CMK (cell line): ENCODE data around the gene JADE3.

Experiments
- DNase-seq: peaks from one replicate; pipeline ENCODE4 v3.0.0-alpha.2; 2010; ENCODE audit warnings: low read depth

Gene JADE3

DNA sequence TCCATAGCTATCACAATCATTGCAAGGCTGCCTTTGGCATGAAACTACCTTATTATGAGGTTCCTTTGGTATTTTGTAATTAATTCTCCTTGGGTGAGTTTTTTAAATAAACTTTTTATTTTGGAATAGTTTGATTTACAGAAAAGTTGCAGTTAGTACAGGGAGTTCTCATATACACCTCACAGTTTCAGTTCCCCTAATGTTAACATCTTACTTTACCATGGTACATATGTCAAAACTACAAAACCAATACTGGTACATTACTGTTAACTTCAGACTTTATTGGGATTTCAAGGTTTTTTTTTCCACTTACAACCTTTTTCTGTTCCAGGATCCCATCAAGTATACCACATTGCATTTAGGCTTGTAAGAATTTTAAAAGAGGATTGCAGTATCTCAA is 114.0 kb downstream of the JADE3 start:
- DNase-seq = no peak

GRCh38 chrX:47030339-47030738 is 118.1 kb downstream of the JADE3 start:
- DNase-seq = peak; percentile 18

DNA sequence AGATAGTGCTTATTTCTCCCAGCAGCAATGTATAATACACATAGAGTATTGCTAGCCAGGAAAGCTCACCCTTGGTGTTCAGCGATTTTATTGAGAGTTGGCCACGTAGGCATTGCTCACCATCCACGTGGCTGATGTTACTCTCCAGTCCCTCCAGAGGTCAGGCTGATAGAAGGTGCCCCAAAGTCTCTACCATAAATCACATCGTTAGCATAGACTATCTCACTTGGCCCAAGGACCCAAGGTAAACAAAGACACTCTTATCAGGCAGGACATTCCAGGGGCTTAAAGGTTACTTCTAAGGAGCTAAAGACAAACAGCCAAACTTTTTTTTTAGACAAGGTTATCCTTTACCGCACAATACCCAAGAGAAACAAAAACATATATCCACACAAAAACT is 135.8 kb downstream of the JADE3 start:
- no peak for DNase-seq

DNA sequence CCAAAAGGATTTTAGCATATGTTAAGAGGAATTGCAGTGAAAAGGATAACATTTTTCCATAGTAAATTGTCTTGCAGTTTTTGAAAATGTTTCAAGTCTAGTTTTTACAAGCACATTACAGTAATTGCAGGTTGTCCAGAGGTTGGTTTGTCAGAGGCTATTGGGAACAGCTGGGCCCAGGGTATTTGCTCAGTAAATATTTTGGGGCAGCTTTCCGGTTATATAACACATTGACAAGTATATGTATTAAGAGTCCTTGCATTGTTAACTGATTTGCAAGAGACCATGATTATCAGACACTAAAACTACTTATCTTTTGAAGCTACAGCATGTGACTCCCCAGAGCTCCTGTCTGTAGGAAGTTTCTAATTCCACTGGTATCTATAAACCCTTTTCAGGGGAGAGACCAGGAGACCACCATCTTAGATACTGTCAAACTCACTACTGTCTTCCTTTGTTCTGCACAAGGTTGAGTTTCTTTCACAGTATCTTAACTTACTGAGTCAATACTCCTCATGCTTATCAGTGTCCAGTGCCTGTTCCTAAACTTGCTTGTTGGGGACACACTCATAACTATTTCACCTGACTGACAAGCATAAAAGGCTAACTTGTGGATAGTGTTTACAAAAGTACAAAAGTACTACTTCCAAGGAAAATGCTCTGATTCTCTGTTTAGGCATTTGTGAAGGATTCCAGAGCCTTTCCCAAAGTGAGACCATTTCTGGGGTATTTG is 147.1 kb downstream of the JADE3 start:
- no peak for DNase-seq

DNA sequence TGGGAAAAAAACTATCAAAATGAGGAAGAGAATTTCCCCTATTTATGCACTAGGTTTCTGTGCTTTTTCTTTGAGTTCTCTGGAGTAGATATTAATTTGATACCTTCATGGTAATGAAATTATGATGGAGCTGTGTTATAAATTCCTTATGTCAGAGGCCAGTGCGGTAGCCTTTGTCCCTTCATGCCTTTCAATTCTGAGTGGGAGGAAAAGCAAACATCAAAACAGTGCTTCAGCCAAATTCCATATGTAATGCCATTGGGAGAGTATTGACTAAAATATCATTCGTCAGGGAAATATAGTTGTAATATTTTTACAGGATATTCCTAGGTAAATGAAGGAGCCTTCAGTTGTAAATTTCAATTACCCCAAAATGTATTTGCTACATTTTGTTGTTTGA is 148.5 kb downstream of the JADE3 start:
- no peak for DNase-seq

DNA sequence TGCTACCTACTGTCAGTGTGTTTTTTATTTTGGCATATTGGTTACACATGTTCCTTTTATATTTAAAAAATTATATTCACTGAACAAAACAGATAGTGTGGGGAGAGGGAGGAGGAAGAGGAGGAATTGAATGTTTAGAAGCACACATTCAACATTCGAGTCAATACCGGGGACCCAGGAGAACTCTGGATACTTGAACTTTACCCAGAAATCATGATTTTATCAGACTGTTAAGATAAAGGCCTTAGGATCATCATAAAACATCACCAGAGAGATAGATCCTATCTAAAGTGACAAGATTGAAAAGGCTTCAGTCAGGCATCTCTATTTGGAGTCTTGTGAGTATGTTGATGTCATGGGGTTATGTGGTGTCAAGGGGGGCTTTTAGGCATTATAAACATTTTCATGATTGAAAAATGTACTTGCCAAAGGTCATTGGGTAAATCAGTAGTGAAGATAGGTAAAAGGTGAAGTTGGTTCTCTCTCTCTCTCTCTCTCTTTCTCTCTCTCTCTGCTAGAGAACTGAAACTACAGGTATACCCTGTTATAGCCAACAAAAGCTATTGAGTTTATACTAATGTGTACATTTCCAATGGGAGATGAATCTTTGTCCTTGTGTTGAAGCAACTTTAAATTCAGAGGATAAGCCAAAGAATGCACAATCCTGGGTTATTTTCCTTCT is 149.2 kb downstream of the JADE3 start:
- DNase-seq = no peak

- DNase-seq = no peak
Measured at GRCh38 chrX:47063179-47063578, 151.0 kb downstream of the JADE3 start.

GRCh38 chrX:47068214-47068613 is 156.0 kb downstream of the JADE3 start:
- no peak for DNase-seq

- DNase-seq = no peak
Measured at GRCh38 chrX:47068720-47069119, 156.5 kb downstream of the JADE3 start.

DNA sequence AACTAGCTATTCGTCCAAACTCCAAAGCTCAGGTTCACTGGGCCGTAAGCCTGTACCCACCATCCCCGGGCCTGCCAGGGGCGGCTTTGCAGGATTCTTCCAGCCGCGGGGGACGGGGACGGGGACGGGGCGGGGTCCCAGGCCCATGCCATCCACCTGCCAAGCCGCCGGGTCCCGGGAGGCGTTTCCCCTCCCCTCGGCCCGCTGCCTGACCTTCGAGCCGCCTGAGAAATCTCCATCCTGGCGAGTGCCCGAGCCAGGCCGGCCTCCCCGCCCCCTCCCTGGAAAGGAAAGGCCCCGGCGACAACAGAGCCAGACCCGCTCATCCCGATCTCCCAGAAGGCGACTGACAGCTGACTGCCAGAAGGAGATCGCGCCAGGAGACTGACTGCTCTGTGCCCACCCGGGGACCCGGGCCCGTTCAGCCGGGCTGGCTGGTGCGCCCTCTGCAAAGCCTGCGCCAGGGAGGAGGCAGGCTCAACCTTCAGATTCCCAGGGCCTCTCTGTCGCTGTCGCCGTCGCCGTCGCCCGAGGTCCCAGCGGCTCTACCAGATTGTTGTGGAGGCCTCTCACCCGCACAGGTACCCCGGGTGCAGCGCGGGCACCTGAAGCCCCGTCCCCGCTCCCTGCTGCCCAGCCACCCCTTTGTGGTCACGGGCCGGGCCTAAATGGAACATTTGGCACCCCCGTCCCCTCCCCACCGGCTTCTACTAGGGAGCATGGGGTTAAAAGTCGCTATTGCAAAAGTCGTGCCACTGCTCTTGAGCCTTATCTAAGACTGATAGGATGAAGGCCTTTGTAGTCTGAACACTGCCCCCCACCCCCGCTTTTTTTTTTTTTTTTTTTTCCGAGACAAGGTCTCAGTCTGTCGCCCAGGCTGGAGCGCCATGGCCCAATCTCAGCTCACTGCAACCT is 166.2 kb downstream of the JADE3 start, which contains the start of gene RGN:
Gene RGN, plus strand, starts transcription at position 315 of the 915 bp plus-strand sequence. CDS start 2,702 bp downstream, outside the sequence.
- DNase-seq = no peak

- no peak for DNase-seq
Measured at GRCh38 chrX:47080215-47080914, 168.1 kb downstream of the JADE3 start.

GRCh38 chrX:47080915-47081236 is 168.7 kb downstream of the JADE3 start:
- no peak for DNase-seq

DNA sequence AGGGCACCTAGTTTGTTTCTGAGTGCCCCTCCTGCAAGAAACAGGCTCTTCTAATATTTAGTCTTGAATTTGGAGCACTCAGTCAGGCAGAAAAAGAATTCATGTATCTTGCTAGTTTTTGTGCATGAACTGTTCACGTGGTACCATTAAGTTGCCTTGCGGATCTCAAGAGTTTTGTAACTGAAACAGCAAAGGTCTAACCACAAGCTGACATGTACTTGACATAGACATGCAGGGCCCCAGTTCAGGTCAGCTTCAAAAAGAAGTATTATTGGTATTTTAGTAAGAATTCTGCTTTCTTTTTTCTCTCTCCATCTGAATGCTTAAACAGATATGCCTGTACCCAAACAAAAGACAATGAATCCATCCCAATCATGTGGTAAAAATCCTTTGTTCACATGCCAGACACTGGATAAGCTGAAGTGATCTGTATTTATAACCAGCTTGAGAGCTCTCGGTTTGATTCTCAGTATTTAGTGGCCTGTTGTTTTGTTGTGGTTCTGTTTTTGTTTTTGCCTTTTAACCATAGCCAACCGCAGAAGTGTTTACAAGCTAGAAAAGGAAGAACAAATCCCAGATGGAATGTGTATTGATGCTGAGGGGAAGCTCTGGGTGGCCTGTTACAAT is 179.0 kb downstream of the JADE3 start:
- DNase-seq = no peak

GRCh38 chrX:47093248-47093647 is 181.0 kb downstream of the JADE3 start:
- DNase-seq = no peak

DNA sequence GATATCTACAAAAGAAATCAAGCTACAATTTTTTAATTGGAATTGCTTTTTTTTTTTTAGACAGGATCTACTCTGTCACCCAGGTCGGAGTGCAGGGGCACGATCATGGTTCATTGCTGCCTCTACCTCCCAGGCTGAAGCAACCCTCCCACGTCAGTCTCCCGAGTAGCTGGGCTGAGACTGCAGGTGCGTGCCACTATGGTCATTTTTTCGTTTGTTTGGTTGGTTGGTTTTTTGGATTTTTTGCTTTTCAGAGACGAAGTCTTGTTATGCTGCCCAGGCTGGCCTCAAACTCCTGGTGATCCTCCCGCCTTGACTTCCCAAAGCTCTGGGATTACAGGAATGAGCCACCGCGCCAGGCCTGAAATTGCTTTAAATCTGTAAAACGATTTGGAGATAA is 181.6 kb downstream of the JADE3 start:
- DNase-seq = no peak

DNA sequence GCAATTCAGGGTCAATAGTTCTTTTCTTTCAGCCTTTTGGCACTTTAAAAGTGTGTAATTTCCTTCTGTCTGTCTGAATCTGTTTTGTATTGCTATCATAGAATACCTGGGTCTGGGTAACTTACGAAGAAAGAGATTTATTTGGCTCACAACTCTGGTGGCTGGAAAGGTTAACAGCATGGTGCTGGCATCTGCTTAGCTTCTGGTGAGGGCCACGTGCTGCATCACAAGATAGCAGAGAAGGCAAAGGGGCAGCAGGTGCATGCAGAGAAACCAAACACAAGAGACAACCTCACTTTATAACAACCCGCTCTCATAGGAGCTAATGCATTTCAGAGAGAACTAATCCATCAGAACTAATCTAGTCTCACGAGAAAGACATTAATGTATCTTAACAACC is 184.8 kb downstream of the JADE3 start:
- no peak for DNase-seq

GRCh38 chrX:47098338-47099094 is 186.3 kb downstream of the JADE3 start:
- no peak for DNase-seq

GRCh38 chrX:47101206-47101605 is 189.0 kb downstream of the JADE3 start:
- DNase-seq = no peak
